ENCODE results near the gene STX3. TPM values are rescaled to one million over a fixed set of nuclear protein-coding genes. Genes with fewer than 3 reads are reported as not detected.
"Not testable (repeated sequence)": the region's sequence is repeated elsewhere in the genome, so short reads cannot be mapped to it uniquely, and the experiment has no call there.

Gene STX3
- total RNA-seq, 4 donors from 2014 or later = 24.1 to 48.2 (median 29.9) TPM

GRCh38 chr11:59847626-59848025 lies 92.5 kb downstream of the STX3 start:
- Histone ChIP-seq H3K9me3 (no peaks in the 10 kb centered on the region), H3K36me3 (no peaks in the 10 kb centered on the region), H3K27me3 (no peaks in the 10 kb centered on the region), H3K27ac (no peak overlapping the region), H3K4me1 (no peaks in the 10 kb centered on the region), H3K4me3 (no peak overlapping the region)
- no peak for DNase-seq (ENCODE audit: low spot score in 2 of 2)
- 78% methylated on average over 3 of the region's 3 CpGs for WGBS
- TF ChIP-seq, protein P1, sequence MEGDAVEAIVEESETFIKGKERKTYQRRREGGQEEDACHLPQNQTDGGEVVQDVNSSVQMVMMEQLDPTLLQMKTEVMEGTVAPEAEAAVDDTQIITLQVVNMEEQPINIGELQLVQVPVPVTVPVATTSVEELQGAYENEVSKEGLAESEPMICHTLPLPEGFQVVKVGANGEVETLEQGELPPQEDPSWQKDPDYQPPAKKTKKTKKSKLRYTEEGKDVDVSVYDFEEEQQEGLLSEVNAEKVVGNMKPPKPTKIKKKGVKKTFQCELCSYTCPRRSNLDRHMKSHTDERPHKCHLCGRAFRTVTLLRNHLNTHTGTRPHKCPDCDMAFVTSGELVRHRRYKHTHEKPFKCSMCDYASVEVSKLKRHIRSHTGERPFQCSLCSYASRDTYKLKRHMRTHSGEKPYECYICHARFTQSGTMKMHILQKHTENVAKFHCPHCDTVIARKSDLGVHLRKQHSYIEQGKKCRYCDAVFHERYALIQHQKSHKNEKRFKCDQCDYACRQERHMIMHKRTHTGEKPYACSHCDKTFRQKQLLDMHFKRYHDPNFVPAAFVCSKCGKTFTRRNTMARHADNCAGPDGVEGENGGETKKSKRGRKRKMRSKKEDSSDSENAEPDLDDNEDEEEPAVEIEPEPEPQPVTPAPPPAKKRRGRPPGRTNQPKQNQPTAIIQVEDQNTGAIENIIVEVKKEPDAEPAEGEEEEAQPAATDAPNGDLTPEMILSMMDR (IDR thresholded peaks at IDR 0.05) = no peak
- TF ChIP-seq POLR2AphosphoS5 (IDR thresholded peaks at IDR 0.05) (no peak), EP300 (IDR thresholded peaks at IDR 0.05) (no peak), POLR2A (IDR thresholded peaks at IDR 0.05) (no peak)

DNA sequence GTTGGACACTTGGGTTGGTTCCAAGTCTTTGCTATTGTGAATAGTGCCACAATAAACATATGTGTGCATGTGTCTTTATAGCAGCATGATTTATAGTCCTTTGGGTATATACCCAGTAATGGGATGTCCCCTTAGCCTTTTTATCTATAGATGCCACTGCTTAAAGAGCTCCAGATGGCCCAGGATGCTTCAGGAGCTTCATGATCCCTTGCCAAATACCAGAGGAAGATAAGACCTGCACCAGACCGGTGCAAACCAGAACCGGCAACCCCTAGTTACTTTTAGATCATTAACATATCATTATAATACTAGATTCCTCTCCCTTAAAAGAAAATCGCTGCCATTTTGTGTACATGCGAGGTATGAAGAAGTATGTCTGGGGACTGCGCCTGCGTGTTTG lies 93.3 kb downstream of the STX3 start:
- not testable (repeated sequence) for DNase-seq (ENCODE audit: low spot score in 2 of 2); H3K36me3 ChIP-seq; H3K27me3 ChIP-seq; H3K4me1 ChIP-seq; H3K27ac ChIP-seq; H3K9me3 ChIP-seq; H3K4me3 ChIP-seq
- WGBS = 84% methylated on average over 6 of the region's 6 CpGs

DNA sequence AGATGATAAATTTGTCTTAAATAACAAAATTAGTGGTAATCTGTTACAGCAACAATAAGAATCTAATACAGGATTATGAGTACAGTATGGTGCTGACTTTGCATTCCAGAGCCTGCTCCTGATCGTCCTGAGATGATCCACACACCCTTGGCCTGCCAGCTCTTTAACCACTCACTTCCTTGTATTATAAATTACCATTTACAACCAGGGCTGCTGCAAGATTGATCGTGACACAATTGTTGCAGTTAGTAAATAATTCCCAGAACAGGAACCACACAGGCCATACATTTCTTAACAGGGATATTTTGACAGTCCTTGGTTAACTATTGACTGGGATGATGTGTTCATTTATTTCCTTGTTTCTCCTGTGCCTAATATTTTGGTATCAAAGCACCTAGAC lies 94.0 kb downstream of the STX3 start:
- no peak for DNase-seq (ENCODE audit: low spot score in 2 of 2)
- Histone ChIP-seq H3K27me3 (no peaks in the 10 kb centered on the region), H3K9me3 (no peaks in the 10 kb centered on the region), H3K27ac (no peak overlapping the region), H3K36me3 (no peaks in the 10 kb centered on the region), H3K4me3 (no peak overlapping the region), H3K4me1 (no peaks in the 10 kb centered on the region)
- TF ChIP-seq, protein P1 (IDR thresholded peaks at IDR 0.05) = no peak
- no peak for TF ChIP-seq POLR2A (IDR thresholded peaks at IDR 0.05)
- no peak for TF ChIP-seq EP300 (IDR thresholded peaks at IDR 0.05)
- no peak for TF ChIP-seq POLR2AphosphoS5 (IDR thresholded peaks at IDR 0.05)
- 15% methylated on average over 2 of the region's 2 CpGs for WGBS

- 96% methylated on average over 2 of the region's 2 CpGs for WGBS
- not testable (repeated sequence) for DNase-seq (ENCODE audit: low spot score in 2 of 2); H3K4me1 ChIP-seq; H3K36me3 ChIP-seq; H3K9me3 ChIP-seq; H3K27me3 ChIP-seq; H3K27ac ChIP-seq; H3K4me3 ChIP-seq
Observed at GRCh38 chr11:59849551-59849950, 94.4 kb downstream of the STX3 start.

- H3K4me3 ChIP-seq = not testable (repeated sequence)
Observed at GRCh38 chr11:59851416-59851815, 96.2 kb downstream of the STX3 start.

DNA sequence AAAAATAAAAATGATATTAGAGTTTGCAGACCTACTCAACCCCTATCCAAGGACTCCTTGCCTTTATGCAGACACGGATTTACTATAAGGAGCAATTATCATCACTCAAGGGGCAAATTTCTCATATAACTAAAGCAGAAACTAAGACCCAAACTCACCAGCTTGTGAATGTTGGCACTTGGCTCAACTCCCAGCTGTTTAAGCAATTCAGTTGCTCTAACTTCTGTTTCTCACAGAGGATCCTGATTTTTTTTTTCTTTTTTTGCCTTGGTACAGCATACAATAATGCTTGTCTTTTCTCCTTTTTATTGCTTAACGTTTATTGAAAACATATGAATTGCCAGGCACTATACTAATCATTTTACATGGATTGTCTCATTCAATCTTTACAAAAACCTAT lies 99.7 kb downstream of the STX3 start:
- Histone ChIP-seq H3K36me3 (no peaks in the 10 kb centered on the region), H3K27ac (no peak overlapping the region), H3K9me3 (no peaks in the 10 kb centered on the region), H3K27me3 (no peaks in the 10 kb centered on the region), H3K4me1 (peaks cover 4% of the 10 kb centered on the region), H3K4me3 (no peak overlapping the region)
- no peak for DNase-seq (ENCODE audit: low spot score in 2 of 2)
- TF ChIP-seq EP300 (IDR thresholded peaks at IDR 0.05) = no peak
- no peak for TF ChIP-seq POLR2A (IDR thresholded peaks at IDR 0.05)
- TF ChIP-seq, protein P1 (IDR thresholded peaks at IDR 0.05) = no peak
- no peak for TF ChIP-seq POLR2AphosphoS5 (IDR thresholded peaks at IDR 0.05)
- 52% methylated on average over 2 of the region's 2 CpGs for WGBS

More at GRCh38 chr11:59851416-59851815, 96.2 kb downstream of the STX3 start:
- not testable (repeated sequence) for H3K27ac ChIP-seq; H3K27me3 ChIP-seq; H3K36me3 ChIP-seq; H3K4me1 ChIP-seq; H3K9me3 ChIP-seq; DNase-seq (ENCODE audit: low spot score in 2 of 2)
- 93% methylated on average over 5 of the region's 5 CpGs for WGBS

Other genes with a start within 250 kb of the STX3 start
- gene OR4D9, start 243.8 kb upstream of the STX3 start, total RNA-seq = not detected
- 10 to 100 TPM; 37.2 to 71.5 (median 49.6) TPM for gene OSBP, start 139.6 kb upstream of the STX3 start, total RNA-seq
- 10 to 100 TPM; 14.3 to 23.2 (median 19.2) TPM for gene PATL1, start 86.3 kb upstream of the STX3 start, total RNA-seq
- gene OR10V1, start 41.5 kb upstream of the STX3 start, total RNA-seq = not detected
- 10 to 100 TPM; 27.8 to 42.0 (median 32.4) TPM for gene MRPL16, start 55.4 kb downstream of the STX3 start, total RNA-seq
- gene CBLIF, start 90.1 kb downstream of the STX3 start, total RNA-seq = not detected
- gene TCN1, start 111.1 kb downstream of the STX3 start, total RNA-seq = 1 to 10 TPM in 3 of 4 donors, under 1 TPM in 1; 0.76 to 5.3 (median 1.8) TPM
- not detected for gene OOSP3, start 123.4 kb downstream of the STX3 start, total RNA-seq
- gene OOSP1, start 183.1 kb downstream of the STX3 start, total RNA-seq = not detected
- not detected for gene OOSP4A, start 208.7 kb downstream of the STX3 start, total RNA-seq